Measurements from ENCODE around the gene GALNT10. TPM values are rescaled to one million over a fixed set of nuclear protein-coding genes. Genes with fewer than 3 reads are reported as not detected.

GALNT10 gene
- total RNA-seq, 1 donor from 2014 or later = 50.7 TPM

- Mint-ChIP-seq H3K9me3 (no peaks in the 10 kb centered on the region), H3K4me1 (peaks cover 55% of the 10 kb centered on the region), H3K36me3 (ENCODE audit: low read depth) (peaks cover 4% of the 10 kb centered on the region), H3K27me3 (no peaks in the 10 kb centered on the region), H3K27ac (no peak overlapping the region), H3K4me3 (no peak overlapping the region)
- intact Hi-C loops (cut with micrococcal nuclease) = no loop called here
- DNase-seq = no peak
Measured at GRCh38 chr5:154240595-154240994, 50.1 kb downstream of the GALNT10 start.

DNA sequence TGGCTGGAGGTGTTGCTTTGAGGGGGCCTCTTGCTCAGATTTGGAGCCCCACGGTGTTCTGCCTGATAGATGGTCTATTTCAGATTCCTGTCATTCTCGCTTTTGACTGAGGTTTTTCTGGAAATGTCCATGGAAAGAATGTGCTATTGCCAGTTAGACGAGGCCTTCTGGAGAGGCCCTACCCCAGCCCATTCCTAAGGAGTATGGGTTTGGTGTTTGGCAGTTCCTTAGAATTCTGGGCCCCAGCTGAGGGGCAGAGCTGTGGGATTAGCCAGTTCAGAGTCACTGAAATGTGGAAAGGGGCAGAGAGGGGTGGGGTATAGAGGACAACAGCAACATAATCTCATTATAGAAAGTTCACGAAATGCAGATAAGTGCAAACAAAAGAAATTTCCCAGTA, 50.5 kb downstream of the GALNT10 start:
- Mint-ChIP-seq H3K4me3 (no peak overlapping the region), H3K27me3 (no peaks in the 10 kb centered on the region), H3K27ac (no peak overlapping the region), H3K36me3 (ENCODE audit: low read depth) (peaks cover 4% of the 10 kb centered on the region), H3K9me3 (no peaks in the 10 kb centered on the region), H3K4me1 (peaks cover 50% of the 10 kb centered on the region)
- intact Hi-C loops (cut with micrococcal nuclease) = no loop called here
- peak; percentile 34 for DNase-seq

- Mint-ChIP-seq H3K27me3 (no peaks in the 10 kb centered on the region), H3K27ac (peak overlapping the region; percentile 57), H3K36me3 (ENCODE audit: low read depth) (peaks cover 4% of the 10 kb centered on the region), H3K4me1 (peaks cover 37% of the 10 kb centered on the region), H3K4me3 (no peak overlapping the region), H3K9me3 (no peaks in the 10 kb centered on the region)
- intact Hi-C loops (cut with micrococcal nuclease) = no loop called here
- peak; percentile 49 for DNase-seq
Measured at GRCh38 chr5:154242442-154242841, 51.9 kb downstream of the GALNT10 start.

DNA sequence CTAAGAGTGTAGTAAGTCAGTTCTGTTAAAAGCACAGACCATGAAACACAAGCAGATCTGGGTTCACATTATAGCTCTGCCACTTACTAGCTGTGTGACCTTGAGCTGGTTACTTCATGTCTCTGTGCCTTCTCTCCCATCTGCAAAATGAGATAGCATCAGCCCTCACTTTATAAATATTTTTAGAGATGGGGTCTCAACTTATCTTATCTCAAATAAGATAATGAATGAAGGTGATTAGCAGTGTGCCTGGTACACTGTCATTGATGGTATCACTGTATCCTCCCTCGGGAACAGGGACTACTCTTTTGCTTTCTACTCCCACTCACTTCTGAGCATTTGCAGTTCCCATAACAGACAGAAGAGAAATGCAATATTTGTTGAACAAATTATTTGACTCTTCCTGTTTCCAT, 52.4 kb downstream of the GALNT10 start:
- H3K27ac Mint-ChIP-seq = no peak overlapping the region
- H3K36me3 Mint-ChIP-seq (ENCODE audit: low read depth) = peaks cover 4% of the 10 kb centered on the region
- no peak overlapping the region for H3K4me3 Mint-ChIP-seq
- no peaks in the 10 kb centered on the region for H3K27me3 Mint-ChIP-seq
- H3K4me1 Mint-ChIP-seq = peaks cover 32% of the 10 kb centered on the region
- DNase-seq = peak; percentile 40
- H3K9me3 Mint-ChIP-seq = no peaks in the 10 kb centered on the region
- intact Hi-C loops (cut with micrococcal nuclease) = no loop called here

DNA sequence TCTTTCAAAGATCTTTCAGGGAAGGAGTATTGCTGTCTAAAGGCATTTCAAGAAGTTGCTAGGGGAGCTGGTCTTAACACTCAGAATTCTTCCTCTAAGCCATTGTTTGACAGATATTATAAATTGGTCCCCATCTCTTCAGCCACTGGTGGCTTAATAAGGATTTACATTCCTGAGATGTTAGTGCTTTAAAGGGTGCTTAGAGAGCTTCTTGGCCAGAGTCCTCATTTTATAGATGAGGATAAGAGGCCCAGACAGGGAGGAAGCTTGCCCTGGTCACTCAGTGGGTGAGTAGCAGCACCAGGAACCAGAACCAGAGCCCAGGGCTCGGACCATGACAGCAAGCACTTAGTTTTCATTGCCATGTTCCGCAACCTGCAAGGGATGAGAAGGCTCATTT, 53.2 kb downstream of the GALNT10 start:
- Mint-ChIP-seq H3K9me3 (no peaks in the 10 kb centered on the region), H3K36me3 (ENCODE audit: low read depth) (peaks cover 4% of the 10 kb centered on the region), H3K27ac (no peak overlapping the region), H3K4me1 (peaks cover 31% of the 10 kb centered on the region), H3K4me3 (no peak overlapping the region), H3K27me3 (no peaks in the 10 kb centered on the region)
- DNase-seq = peak; percentile 33
- intact Hi-C loops (cut with micrococcal nuclease) = no loop called here

- intact Hi-C loops (cut with micrococcal nuclease) = no loop called here
- Mint-ChIP-seq H3K36me3 (ENCODE audit: low read depth) (peaks cover 4% of the 10 kb centered on the region), H3K27ac (no peak overlapping the region), H3K4me1 (peaks cover 26% of the 10 kb centered on the region), H3K4me3 (no peak overlapping the region), H3K9me3 (no peaks in the 10 kb centered on the region), H3K27me3 (no peaks in the 10 kb centered on the region)
- peak; percentile 53 for DNase-seq
Measured at GRCh38 chr5:154244476-154244875, 53.9 kb downstream of the GALNT10 start.

DNA sequence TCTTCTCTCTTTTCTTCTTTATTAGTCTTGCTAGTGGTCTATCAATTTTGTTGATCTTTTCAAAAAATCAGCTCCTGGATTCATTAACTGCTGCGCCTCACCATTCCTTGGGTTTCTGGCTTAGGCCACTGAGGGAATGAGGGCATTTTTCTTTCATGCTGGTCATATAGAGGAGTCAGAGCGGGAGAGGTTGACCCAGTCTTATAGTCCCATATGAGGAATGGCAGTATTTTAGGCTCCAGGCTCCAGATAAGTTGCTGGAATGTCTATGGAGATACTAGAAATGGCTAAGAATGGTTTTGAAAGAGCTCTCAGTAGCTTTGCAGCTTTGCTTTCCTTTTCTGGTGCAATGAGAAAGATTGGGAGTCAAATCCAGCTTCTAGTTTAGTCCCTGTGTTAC, 58.2 kb downstream of the GALNT10 start:
- H3K4me3 Mint-ChIP-seq = no peak overlapping the region
- H3K36me3 Mint-ChIP-seq (ENCODE audit: low read depth) = peaks cover 18% of the 10 kb centered on the region
- intact Hi-C loops (cut with micrococcal nuclease) = no loop called here
- no peak for DNase-seq
- no peaks in the 10 kb centered on the region for H3K27me3 Mint-ChIP-seq
- no peak overlapping the region for H3K27ac Mint-ChIP-seq
- H3K9me3 Mint-ChIP-seq = peaks cover 5% of the 10 kb centered on the region
- H3K4me1 Mint-ChIP-seq = peaks cover 18% of the 10 kb centered on the region

DNA sequence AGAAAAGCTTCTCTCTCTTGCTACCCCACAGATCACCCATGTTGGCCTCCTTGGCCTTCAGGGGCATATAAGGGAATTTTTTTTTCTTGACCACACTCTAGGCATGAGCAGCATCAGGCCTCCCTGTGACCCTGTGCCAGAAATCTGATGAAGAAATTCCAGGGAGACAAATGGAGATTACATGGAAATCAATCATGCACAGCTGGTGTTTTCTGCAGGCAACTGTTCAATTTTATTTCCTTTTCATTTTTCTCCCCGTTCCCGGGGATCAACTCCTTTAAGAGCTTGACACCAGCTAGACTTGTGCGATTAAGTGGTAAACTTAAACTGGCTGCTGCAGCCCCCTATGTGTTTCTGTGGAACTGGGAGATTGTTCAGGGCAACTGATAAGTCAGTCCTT, 59.3 kb downstream of the GALNT10 start:
- H3K27ac Mint-ChIP-seq = no peak overlapping the region
- no peaks in the 10 kb centered on the region for H3K27me3 Mint-ChIP-seq
- H3K4me1 Mint-ChIP-seq = peaks cover 15% of the 10 kb centered on the region
- peak; percentile 32 for DNase-seq
- peaks cover 24% of the 10 kb centered on the region for H3K36me3 Mint-ChIP-seq (ENCODE audit: low read depth)
- peaks cover 8% of the 10 kb centered on the region for H3K9me3 Mint-ChIP-seq
- intact Hi-C loops (cut with micrococcal nuclease) = no loop called here
- H3K4me3 Mint-ChIP-seq = no peak overlapping the region

DNA sequence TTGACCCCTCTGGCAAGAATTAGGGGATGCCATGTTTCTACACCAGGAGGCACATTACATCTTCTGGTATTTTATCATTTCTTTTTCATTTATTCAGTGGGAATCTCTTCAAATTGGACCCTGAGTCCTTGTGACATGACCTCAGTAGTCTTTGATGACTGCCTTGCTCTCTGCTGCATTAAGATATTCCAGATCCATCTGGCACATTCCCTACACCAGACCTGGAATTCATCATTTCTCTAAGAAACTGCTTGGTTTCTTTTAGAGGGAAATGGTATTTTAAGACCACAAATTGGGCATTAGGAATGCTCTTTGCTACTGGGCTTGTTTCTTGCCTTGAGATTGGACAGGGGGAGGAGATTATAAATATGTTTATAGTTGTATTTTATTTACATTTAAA, 61.0 kb downstream of the GALNT10 start:
- Mint-ChIP-seq H3K36me3 (ENCODE audit: low read depth) (peaks cover 29% of the 10 kb centered on the region), H3K27me3 (no peaks in the 10 kb centered on the region), H3K4me3 (no peak overlapping the region), H3K9me3 (peaks cover 12% of the 10 kb centered on the region), H3K4me1 (peaks cover 14% of the 10 kb centered on the region), H3K27ac (no peak overlapping the region)
- no peak for DNase-seq
- intact Hi-C loops (cut with micrococcal nuclease) = no loop called here

- Mint-ChIP-seq H3K27ac (no peak overlapping the region), H3K36me3 (ENCODE audit: low read depth) (peaks cover 33% of the 10 kb centered on the region), H3K4me3 (no peak overlapping the region), H3K4me1 (peaks cover 14% of the 10 kb centered on the region), H3K9me3 (peaks cover 12% of the 10 kb centered on the region), H3K27me3 (no peaks in the 10 kb centered on the region)
- peak; percentile 42 for DNase-seq
- intact Hi-C loops (cut with micrococcal nuclease) = no loop called here
Measured at GRCh38 chr5:154253807-154254206, 63.3 kb downstream of the GALNT10 start.

DNA sequence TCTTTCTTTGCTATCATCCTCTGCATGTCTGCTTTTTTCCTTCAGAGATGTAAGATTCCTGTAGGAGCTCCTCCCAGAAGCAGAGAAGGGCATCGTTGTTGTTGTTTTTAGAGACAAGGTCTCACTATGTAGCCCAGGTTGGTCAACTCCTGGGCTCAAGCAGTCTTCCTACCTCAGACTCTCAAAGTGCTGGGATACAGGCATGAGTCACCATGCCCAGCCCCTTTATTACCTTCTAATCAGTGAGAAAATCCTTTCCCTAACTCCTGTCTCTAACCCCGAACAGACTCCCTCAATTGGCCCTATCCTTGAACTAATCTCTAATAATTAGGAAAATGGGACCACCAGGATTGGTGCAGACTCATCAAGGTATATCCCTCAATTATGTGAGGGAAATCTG, 64.4 kb downstream of the GALNT10 start:
- H3K27ac Mint-ChIP-seq = no peak overlapping the region
- no peaks in the 10 kb centered on the region for H3K27me3 Mint-ChIP-seq
- peaks cover 14% of the 10 kb centered on the region for H3K4me1 Mint-ChIP-seq
- intact Hi-C loops (cut with micrococcal nuclease) = no loop called here
- H3K36me3 Mint-ChIP-seq (ENCODE audit: low read depth) = peaks cover 36% of the 10 kb centered on the region
- H3K4me3 Mint-ChIP-seq = no peak overlapping the region
- DNase-seq = peak; percentile 23
- H3K9me3 Mint-ChIP-seq = peaks cover 12% of the 10 kb centered on the region

GRCh38 chr5:154257046-154257445, 66.5 kb downstream of the GALNT10 start:
- no peak overlapping the region for H3K4me3 Mint-ChIP-seq

DNA sequence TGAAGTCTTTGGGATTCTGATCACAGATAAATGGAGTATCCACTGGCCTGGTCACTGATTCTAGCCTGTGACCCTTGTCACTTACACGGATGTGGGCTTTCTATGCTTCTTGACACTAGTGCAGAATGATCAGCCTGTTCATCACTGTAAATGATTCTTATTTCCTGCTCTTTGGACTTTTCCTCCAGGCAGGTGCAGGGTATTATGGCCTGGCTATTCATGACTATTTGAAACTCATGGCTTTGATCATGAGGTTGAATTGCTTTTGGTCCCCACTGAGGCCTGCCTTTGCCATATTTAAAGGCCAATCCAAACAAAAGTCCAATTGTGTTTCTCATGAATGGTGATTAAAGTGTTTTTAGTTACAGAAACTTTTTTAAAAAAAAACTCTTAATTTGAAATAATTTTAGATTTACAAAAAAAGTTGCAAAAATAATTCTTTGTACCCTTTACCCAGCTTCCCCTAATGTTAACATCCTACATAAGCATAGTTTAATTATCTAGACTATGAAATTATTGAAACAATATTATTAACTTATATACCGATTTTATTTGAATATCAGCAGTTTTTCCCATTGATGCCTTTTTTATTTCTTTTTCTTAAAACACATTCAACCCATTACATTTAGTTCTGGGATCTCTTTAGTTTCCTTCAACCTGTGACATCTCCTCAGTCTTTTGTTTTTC, 68.1 kb downstream of the GALNT10 start:
- DNase-seq = peak; percentile 13
- Mint-ChIP-seq H3K36me3 (ENCODE audit: low read depth) (peaks cover 29% of the 10 kb centered on the region), H3K27ac (no peak overlapping the region), H3K4me1 (peaks cover 7% of the 10 kb centered on the region), H3K4me3 (no peak overlapping the region), H3K27me3 (no peaks in the 10 kb centered on the region), H3K9me3 (peaks cover 7% of the 10 kb centered on the region)
- intact Hi-C loops (cut with micrococcal nuclease) = no loop called here

More at GRCh38 chr5:154257046-154257445, 66.5 kb downstream of the GALNT10 start:
- DNase-seq = no peak
- H3K36me3 Mint-ChIP-seq (ENCODE audit: low read depth) = peaks cover 30% of the 10 kb centered on the region
- H3K27ac Mint-ChIP-seq = no peak overlapping the region
- intact Hi-C loops (cut with micrococcal nuclease) = no loop called here
- H3K9me3 Mint-ChIP-seq = peaks cover 11% of the 10 kb centered on the region
- H3K27me3 Mint-ChIP-seq = no peaks in the 10 kb centered on the region
- peaks cover 14% of the 10 kb centered on the region for H3K4me1 Mint-ChIP-seq

GRCh38 chr5:154260224-154260927, 69.8 kb downstream of the GALNT10 start:
- no peak overlapping the region for H3K27ac Mint-ChIP-seq

More at GRCh38 chr5:154260224-154260927, 69.8 kb downstream of the GALNT10 start:
- Mint-ChIP-seq H3K27me3 (no peaks in the 10 kb centered on the region), H3K9me3 (no peaks in the 10 kb centered on the region), H3K4me3 (no peak overlapping the region), H3K36me3 (ENCODE audit: low read depth) (peaks cover 18% of the 10 kb centered on the region), H3K4me1 (no peaks in the 10 kb centered on the region)
- DNase-seq = peak; percentile 37
- intact Hi-C loops (cut with micrococcal nuclease) = no loop called here
